GM21619 (cell line): Measurements from ENCODE around the gene REV1.
"Not testable (repeated sequence)": the region's sequence is repeated elsewhere in the genome, so short reads cannot be mapped to it uniquely, and the experiment has no call there.

ENCODE experiments used
- ATAC-seq: cut with Tn5 transposase; IDR thresholded peaks from one replicate; pipeline ENCODE4 v1.9.1; 2021; ENCODE audit not compliant: unreplicated experiment

REV1 gene

DNA sequence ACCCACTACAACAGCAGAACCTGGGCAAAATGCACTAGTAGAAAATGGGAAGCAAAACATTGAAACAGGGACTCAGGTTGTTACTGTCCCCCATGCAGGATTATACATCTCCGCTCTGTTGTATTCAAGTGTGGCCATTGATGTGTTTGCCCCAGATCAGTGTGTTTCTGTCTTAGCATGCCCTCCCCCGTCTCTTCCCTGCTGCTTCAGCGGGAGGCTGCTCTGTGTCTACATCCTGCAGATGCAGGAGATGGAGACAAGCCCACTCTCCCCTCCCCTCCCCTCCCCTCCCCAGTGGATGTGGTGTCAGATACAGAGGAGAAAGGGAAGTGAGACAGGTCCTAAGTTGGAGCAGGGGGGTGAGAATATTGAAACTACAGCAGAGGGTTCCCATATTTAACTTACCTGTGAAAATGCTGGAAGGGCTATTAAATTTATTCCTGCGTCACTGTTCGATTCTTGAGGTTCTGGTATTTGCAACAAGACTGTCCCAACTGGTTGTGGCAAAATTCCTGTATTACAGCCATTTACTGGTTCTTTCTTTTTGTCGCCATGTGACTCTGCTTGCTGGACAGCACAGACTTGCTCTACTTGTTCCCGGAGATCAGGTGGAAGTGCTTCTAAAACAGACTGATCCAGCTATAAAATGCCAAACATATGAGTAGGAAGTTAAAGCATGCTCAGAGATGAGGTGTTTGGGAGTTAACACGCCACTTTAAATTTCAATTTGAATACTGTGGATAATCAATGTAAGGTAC is 85.6 kb downstream of the REV1 start:
- no peak for ATAC-seq

DNA sequence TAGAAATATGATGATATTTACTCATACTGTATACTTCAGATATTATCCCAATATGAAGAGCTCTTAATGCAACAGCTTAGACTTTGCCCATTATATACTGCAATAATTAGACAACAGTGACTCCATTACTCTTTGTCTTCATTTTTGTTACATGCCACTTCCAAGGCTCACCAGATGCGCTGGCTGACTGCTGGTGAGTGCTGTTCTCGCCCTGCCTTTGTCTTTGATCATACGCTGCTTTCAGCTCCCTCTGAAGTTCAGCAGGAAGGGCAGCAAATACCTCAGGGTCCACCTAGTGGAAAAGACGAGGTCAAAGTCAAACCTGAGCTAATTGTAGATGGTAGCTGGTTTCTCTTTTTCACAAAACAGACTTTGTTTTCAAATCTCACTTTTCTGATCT is 86.3 kb downstream of the REV1 start:
- no peak for ATAC-seq

DNA sequence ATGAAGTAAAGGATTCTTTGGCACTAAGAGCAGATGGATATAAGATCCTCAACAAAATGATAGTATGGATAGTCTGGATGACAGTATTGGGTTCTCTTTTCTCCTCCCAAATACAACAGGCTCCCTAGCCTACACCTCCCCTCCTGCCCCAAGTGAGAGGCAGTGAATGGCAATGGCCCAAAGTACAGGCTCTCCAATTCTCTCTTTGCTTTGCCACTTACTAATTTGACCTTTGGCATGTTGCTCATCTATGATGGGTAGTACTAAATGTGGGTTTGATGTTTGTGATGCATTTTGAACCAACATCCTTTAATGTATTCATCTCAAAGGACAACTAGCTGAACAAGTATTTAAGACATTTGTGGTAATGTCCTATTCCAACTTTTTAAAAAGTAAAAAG is 86.7 kb downstream of the REV1 start:
- ATAC-seq, result no peak

DNA sequence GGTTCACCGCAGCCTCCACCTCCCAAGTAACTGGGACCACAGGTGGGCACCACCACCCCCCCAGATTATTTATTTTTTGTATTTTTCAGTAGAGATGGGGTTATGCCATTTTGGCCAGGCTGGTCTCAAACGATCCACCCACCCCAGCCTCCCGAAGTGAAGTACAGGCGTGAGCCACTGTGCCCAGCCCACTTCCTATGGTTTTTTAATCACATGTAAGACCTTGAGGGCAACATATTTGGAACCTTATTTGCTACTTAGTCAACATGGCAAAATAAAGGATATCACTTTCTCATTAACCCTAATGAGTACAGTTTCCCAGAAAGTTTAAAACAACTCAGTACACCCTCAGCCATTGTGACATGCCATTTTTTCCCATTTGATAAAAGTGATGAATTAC is 88.0 kb downstream of the REV1 start:
- no peak for ATAC-seq

DNA sequence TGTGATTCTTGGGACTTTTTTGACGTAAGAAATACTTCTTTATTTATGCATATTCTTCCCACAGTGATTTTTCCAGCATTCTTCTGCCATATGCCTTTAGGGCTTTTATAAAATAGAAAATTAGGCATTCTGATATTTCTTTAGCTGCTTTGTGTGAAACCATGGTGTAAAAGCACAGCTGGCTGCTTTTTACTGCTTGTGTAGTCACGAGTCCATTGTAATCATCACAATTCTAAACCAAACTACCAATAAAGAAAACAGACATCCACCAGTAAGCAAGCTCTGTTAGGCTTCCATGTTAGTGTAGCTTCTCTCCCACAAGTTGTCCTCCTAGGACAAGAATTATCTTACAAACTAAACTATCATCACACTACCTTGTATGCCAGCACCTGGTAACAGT is 90.0 kb downstream of the REV1 start:
- no peak for ATAC-seq

DNA sequence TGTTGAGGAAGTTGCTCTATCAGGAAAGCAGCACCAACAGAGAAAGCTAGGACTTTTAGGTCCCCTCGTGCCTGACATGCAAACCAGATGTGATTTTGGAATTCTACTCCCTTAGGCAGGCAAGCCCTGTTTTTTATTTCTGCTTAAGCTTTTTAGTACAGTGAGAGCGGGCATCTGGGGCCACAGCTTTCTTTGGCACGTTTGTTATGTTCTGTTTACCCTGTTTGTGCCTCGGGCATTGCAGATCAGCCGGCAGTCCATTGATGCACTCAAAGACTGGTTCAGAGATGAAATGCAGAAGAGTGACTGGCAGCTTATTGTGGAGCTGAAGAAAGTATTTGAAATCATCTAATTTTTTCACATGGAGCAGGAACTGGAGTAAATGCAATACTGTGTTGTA is 90.8 kb downstream of the REV1 start:
- ATAC-seq, result no peak

DNA sequence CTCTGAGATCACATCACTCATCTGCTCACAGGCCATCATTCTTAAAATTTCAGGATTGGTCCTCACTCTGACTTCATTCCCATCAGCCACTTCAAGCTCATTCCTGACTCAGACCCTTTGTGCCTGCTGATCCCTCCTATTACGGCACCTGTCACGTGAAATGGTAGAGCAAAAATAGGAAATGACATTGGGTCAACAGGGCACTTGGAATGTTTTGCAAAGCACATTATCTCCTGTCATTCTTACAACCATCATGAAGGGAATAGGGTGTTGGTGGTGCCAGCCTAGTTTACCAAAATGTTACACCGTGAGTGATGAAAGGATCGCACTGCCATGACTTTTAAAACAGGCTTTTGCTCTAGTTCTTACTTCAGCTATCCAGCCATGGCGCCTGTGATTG is 91.5 kb downstream of the REV1 start:
- ATAC-seq, result no peak

DNA sequence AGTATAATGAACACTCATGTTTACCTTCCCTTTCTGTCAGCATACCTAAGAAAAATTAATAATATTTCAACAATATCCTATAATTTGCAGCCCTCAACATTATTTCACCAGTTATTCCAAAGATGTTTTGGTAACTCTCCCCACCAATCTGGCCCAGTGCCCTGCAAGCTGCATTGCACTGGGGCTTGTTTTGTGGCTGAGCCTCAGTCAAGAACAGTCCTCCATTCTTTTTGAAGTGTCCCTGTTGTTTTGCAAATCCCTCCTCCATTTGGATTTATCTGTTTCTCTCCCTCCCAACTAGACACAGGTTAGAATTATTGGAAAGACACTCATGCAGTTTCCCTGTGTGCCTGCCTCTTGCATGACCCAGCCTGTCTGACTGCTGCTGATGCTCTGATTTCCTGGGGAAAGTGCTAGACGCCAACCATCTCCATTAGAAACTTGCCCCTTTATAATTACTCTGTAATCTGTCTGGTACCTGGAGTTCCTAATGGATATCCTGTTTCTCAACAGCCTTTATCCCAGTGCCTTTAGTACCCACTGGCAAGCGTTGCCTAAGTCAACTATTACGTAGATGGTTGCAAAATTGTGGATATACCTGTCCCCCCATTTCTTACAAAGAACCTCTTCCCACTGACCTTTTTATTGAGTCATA is 92.4 kb downstream of the REV1 start:
- ATAC-seq, result no peak

DNA sequence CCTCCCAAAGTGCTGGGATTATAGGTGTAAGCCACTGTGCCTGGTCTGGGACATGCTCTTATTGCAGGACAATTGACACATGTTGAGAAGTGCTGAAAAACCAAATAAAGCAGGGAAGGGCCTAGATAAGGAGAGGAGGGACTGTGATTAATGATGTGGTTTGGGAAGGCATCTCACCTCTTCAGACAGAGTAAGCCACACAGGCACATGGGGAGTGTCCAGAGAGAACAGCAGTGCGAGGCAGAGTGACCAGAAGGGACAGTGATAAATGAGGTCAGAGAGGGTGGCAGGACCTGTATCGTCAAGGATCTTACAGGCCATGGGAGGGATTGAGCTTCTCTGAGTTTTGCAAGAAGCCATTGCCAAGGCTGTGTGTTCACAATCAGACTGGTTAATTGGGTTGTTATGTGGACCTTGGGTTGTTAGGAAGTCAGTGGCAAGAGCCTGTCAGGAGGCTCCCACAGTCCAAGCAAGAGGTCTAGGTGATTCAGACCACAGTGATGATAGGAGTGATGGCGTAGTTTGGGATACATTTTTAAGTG is 94.2 kb downstream of the REV1 start:
- no peak for ATAC-seq

DNA sequence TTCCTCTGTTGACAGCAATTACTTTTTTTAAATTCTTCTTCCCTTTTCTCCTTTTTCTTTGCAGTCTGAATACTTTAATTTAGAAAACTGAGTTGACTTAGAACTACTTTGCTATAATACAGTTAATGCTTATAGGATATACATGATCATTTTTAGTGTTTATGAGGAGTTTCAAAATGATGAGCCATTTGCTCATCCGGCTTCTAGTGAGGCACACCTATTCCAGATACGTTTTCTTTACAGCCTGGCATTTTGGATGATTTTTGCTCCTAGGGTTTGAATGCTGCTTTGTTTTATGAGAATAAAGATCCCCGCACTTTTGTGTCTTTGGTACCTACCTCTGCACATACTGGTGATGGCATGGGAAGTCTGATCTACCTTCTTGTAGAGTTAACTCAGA is 99.9 kb downstream of the REV1 start:
- ATAC-seq, result no peak

DNA sequence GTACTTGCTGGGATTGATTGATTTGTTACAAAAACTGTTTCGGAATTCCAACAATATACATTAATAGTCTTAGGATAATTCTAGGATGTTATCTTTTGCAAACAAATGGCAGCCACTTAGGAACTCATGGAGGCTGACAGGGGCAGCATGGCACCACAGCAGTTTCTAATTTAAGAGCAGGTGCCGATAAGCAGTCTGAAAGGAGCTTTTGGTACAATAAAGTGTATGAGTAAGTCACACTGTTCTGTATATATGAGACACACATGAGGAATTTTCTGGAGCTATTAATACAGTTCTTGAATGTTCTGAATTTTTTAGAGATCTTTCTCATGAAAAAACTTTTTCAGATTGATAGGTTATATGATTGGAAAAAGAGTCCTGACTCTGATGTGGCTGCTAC is 100.4 kb downstream of the REV1 start:
- no peak for ATAC-seq

DNA sequence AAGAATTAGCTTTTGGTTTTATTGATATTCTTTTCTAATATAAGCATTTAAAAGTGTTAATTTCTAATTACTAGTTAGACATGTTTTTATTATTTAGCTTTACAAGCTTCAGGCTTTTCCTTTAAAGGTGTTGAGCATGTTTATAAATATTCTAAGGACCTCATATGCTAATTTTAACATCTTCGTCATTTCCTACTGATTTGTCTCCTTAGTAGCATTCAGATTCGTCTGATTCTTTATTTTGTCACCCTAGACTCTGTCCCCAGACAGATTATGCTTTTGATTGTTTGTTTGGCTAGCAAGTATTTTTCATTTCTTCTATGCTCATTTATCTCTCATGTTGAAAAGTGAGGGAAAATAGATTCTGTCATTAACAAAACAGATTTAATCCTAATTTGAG is 100.9 kb downstream of the REV1 start:
- ATAC-seq, result no peak

DNA sequence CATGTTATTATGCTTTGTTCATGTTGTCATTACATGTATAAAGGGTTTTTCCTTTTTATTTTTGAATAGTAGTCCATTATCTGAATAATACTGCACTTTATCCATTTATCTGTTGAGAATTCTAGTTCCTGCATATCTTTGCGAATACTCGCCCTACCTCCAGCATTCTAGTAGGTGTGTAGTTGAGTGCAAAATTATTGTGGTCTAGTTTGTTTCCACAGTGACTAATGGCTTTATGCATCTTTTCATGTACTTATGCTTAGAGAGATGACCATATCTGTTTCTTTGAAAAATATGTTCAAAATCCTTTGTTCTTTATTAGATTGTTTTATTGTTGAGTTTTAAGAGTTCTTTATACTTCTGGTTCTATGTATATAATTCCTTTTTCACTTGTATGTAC is 103.8 kb downstream of the REV1 start:
- ATAC-seq, result no peak

DNA sequence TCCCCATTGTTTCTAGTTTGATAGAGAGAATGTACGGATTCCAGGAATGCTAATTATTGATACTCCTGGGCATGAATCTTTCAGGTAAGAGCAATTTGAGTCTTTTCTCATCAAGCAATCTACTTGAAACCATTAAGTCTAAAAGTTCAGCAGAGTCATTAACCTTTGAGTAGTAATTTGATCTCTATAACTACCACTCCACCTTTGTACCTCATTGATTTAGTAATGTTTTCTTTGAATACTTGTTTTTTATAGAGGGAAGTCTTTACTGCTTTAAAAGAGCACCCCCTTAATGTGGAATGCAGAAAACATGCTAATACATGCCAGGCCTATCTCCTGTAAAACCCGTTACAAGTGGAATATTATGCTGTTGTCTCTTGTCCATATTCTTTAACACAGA is 107.7 kb downstream of the REV1 start:
- no peak for ATAC-seq

DNA sequence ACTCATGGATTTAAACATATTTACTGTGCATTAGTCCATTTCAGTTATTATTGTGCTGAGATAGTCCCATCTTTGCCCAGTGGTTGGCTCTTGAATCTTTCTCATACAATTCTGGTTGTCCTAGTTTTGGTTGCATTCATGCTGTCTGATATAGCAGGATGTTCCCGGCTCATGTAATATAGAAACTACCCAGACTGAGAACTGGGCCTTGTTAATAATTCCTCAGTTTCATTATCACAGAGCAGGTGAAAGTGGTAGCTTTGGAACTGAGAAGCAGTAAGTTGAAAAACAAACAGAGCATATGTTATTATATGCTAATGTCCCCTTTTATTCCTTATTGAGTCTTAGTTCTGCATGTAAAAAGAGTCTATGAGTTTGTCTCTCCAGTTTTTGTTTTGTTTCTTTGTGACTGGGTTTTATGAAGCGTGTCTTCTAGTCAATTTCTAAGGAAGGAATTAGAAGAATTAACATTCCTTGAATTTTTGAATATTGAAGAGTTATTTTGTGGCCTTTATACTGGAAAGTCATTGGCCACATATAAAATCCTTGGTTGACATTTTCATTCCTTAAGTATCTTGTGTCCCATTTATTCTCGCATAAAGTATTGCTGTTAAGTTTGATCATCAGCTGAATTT is 109.3 kb downstream of the REV1 start:
- ATAC-seq, result peak; percentile 88

DNA sequence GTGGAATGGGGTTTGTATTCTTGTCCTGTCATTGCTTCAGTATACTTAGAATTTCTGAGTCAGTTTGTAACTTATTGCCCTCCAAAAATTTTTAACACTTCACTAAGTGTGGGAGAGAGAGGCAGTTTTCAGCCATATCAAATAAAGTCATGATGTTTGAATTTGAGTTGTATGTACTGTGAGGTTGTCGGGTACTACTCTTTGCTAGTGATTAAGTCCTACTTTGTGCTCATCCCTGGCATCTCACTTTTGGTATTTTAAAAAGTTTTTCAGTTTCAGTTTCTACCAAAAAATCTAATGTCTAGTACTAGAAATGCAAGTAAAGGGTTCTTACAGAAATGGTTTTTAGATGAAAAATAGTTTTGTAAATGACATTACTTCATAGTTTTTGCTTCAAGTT is 111.9 kb downstream of the REV1 start:
- no peak for ATAC-seq

DNA sequence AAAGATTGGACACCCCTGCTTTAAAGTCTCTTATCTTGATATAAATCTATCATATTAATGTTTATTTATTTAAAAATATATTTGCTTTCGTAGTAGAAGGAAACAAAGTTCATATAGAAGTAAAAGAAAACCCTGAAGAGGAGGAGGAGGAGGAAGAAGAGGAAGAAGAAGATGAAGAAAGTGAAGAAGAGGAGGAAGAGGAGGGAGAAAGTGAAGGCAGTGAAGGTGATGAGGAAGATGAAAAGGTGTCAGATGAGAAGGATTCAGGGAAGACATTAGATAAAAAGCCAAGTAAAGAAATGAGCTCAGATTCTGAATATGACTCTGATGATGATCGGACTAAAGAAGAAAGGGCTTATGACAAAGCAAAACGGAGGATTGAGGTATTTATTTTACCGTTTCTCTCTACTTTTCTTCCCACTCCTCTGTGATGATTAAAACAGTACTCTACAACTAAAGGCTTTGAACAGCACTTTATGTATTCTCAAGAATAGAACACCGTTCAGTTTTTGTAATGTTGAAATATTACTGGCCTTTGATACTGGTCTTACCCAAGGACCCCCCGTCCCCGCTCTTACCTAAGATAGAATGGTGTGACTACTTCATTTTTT is 113.5 kb downstream of the REV1 start:
- no peak for ATAC-seq

DNA sequence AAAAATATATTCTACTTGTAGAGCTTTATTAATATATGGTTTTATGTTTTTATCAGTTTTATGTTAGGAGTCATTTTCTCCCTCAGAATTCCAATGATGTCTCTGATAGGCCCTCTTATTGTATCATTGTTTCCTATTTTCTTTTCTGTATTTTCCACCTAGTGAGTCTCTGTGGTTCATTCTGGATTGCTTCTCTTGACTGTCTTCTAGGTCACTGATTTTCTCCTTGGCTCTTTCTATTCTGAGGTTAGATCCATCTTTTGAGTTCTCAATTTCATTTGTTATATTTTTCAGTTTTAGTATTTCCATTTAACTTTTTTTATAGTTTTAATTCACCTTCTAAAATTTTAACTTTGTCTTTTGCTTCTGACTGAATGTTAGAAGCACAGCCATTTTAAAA is 115.1 kb downstream of the REV1 start:
- ATAC-seq, result no peak

DNA sequence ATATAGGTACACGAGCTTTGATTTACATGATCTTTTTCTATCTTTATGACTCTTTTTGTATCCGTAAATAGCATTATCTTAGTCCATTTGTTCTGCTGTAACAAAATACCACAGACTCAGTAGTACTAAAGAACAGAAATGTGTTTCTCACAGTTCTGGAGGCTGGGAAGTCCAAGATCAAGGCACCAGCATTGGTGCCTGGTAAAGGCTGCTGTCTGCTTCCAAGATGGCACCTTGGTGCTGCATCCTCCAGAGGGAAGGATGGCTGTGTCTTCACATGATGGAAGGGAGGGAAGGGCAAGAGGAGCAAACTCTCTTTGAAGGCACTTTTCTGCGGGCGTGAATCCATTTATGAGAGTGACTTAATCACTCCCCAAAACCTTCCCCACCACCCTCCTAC is 116.7 kb downstream of the REV1 start:
- ATAC-seq, result no peak

DNA sequence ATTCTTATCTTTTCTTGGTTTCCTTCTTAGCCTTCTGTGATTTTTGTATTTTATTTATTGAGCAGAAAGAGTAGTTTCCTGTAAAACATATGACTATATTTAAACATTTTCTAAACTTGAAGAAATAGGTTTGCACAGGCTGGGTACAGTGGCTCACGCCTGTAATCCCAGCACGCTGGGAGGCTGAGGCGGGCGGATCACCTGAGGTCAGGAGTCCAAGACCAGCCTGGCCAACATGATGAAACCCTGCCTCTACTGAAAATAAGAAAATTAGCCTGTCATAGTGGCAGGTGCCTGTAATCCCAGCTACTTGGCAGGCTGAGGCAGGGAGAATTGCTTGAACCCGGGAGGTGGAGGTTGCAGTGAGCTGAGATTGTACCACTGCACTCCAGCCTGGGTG is 121.0 kb downstream of the REV1 start:
- not testable (repeated sequence) for ATAC-seq

DNA sequence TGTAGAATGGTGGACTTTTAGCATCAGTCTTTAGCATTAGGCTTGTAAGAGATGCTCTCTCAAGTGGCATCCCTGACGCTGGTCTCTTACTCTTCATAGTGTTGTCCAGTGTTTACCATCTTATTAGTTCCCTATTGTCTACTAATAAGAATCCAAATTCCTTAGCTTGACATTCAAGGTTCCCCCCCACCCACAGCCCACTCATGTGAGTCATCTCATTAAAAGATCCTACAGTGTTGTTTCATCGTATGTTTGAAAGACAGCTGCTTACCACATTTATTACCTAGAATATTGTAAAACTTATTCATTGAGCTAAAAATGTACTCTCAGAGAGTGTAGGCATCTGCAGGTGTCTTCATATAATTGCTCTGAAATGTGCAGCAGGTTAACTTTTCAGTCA is 124.2 kb downstream of the REV1 start:
- ATAC-seq, result no peak

DNA sequence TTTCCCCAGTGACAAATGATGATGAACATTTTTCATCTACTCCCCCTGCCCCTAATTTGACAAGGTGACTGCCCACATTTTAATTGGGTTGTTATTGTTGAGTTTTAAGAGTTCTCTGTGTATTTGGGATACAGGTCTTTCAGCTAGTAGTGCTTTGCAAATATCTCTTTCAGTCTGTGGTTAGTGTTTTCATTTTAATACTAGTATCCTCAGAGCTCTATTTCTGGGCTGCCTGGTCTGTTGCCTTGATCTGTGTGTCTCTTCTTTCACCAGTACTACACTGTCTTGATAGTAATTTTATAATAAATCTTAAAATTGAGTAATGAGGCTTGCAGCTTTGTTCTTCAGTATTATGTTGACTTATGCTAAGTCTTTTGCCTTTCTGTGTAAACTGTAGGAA is 133.0 kb downstream of the REV1 start:
- no peak for ATAC-seq
